H9 (cell line): ENCODE measurements around the gene SLC6A19. TPM values are rescaled to one million over a fixed set of nuclear protein-coding genes. Genes with fewer than 3 reads are reported as not detected.

Experiments used
- DNase-seq: peaks from one replicate; pipeline ENCODE4 v3.0.0-alpha.2; 2017
- H2AFZ ChIP-seq: one replicate; pipeline ENCODE4 v1.6.1; 2013; ENCODE audit warnings: mild to moderate bottlenecking, low read length, control low read depth, moderate library complexity
- H2AK5ac ChIP-seq: 2 replicates; pipeline ENCODE4 v1.6.1; 2013; ENCODE audit warnings: low read length, control low read depth, mixed read lengths; ENCODE audit not compliant: insufficient read length
- H2BK120ac ChIP-seq: one replicate; pipeline ENCODE4 v1.6.1; 2013; ENCODE audit warnings: low read depth, mild to moderate bottlenecking, low read length, control low read depth, inconsistent platforms; ENCODE audit not compliant: poor library complexity, severe bottlenecking
- H2BK12ac ChIP-seq: 2 replicates; pipeline ENCODE4 v1.6.1; 2013; ENCODE audit warnings: low read length, control low read depth, mixed read lengths, low read depth; ENCODE audit not compliant: insufficient read length
- H2BK15ac ChIP-seq: 2 replicates; pipeline ENCODE4 v1.6.1; 2013; ENCODE audit warnings: low read depth, low read length, control low read depth
- H2BK20ac ChIP-seq: one replicate; pipeline ENCODE4 v1.6.1; 2013; ENCODE audit warnings: low read depth, mild to moderate bottlenecking, low read length, control low read depth, inconsistent platforms; ENCODE audit not compliant: poor library complexity, severe bottlenecking
- H2BK5ac ChIP-seq: 2 replicates; pipeline ENCODE4 v1.6.1; 2013; ENCODE audit warnings: low read length, control low read depth, mixed read lengths; ENCODE audit not compliant: insufficient read length
- H3K14ac ChIP-seq: 2 replicates; pipeline ENCODE4 v1.6.1; 2013; ENCODE audit warnings: low read length, control low read depth; ENCODE audit not compliant: insufficient read depth
- H3K18ac ChIP-seq: 2 replicates; pipeline ENCODE4 v1.6.1; 2013; ENCODE audit warnings: low read depth, mild to moderate bottlenecking, mixed read lengths, low read length, control low read depth; ENCODE audit not compliant: insufficient read length
- H3K23ac ChIP-seq: 2 replicates; pipeline ENCODE4 v1.6.1; 2013; ENCODE audit warnings: low read length, control low read depth, mixed read lengths, low read depth; ENCODE audit not compliant: insufficient read length
- H3K23me2 ChIP-seq: 2 replicates; pipeline ENCODE4 v1.6.1; 2013; ENCODE audit warnings: low read depth, mild to moderate bottlenecking, mixed read lengths, low read length, control low read depth; ENCODE audit not compliant: insufficient read length, poor library complexity, severe bottlenecking
- H3K27ac ChIP-seq: 2 replicates; pipeline ENCODE4 v1.5.1; 2013; ENCODE audit warnings: low read length, control low read depth, mixed read lengths, low read depth; ENCODE audit not compliant: insufficient read length
- H3K27me3 ChIP-seq: 2 replicates; pipeline ENCODE4 v1.6.1; 2013; ENCODE audit warnings: low read length, control low read depth, inconsistent platforms; ENCODE audit not compliant: insufficient read depth
- H3K4ac ChIP-seq: 2 replicates; pipeline ENCODE4 v1.6.1; 2013; ENCODE audit warnings: low read depth, mild to moderate bottlenecking, control low read depth, inconsistent platforms, low read length, moderate library complexity
- H3K4me1 ChIP-seq: 2 replicates; pipeline ENCODE4 v1.6.1; 2013; ENCODE audit warnings: low read length, control low read depth, inconsistent platforms; ENCODE audit not compliant: insufficient read depth
- H3K4me2 ChIP-seq: 2 replicates; pipeline ENCODE4 v1.6.1; 2013; ENCODE audit warnings: low read length, control low read depth, mixed read lengths; ENCODE audit not compliant: insufficient read length, insufficient read depth
- H3K56ac ChIP-seq: 2 replicates; pipeline ENCODE4 v1.6.1; 2013; ENCODE audit warnings: low read depth, mild to moderate bottlenecking, mixed read lengths, low read length, control low read depth; ENCODE audit not compliant: insufficient read length
- H3K79me1 ChIP-seq: 2 replicates; pipeline ENCODE4 v1.6.1; 2013; ENCODE audit warnings: low read depth, mild to moderate bottlenecking, moderate library complexity, low read length, control low read depth, inconsistent platforms; ENCODE audit not compliant: insufficient read depth, poor library complexity, severe bottlenecking
- H3K79me2 ChIP-seq: 2 replicates; pipeline ENCODE4 v1.6.1; 2013; ENCODE audit warnings: low read length, control low read depth, inconsistent platforms; ENCODE audit not compliant: insufficient read depth
- H3K9ac ChIP-seq: 2 replicates; pipeline ENCODE4 v1.6.1; 2013; ENCODE audit warnings: low read length, control low read depth, mixed read lengths; ENCODE audit not compliant: insufficient read length; ENCODE audit errors: extremely low read depth
- H3K9me3 ChIP-seq: one replicate; pipeline ENCODE4 v1.6.1; 2013; ENCODE audit warnings: low read depth, low read length, inconsistent platforms; ENCODE audit not compliant: control insufficient read depth
- H3T11ph ChIP-seq: one replicate; pipeline ENCODE4 v1.6.1; 2013; ENCODE audit warnings: mild to moderate bottlenecking, low read length, control low read depth, inconsistent platforms
- H4K20me1 ChIP-seq: one replicate; pipeline ENCODE4 v1.6.1; 2013; ENCODE audit not compliant: control insufficient read depth, insufficient read length, insufficient read depth
- H4K5ac ChIP-seq: 2 replicates; pipeline ENCODE4 v1.6.1; 2013; ENCODE audit warnings: low read depth, mild to moderate bottlenecking, mixed read lengths, low read length, control low read depth; ENCODE audit not compliant: insufficient read length
- H4K8ac ChIP-seq: replicated peaks from 2 replicates; pipeline ENCODE4 v1.6.1; 2013; ENCODE audit warnings: low read length, control low read depth, mixed read lengths, low read depth; ENCODE audit not compliant: insufficient read length
- H4K91ac ChIP-seq: 2 replicates; pipeline ENCODE4 v1.6.1; 2013; ENCODE audit warnings: low read depth, mild to moderate bottlenecking, moderate library complexity, mixed read lengths, low read length, control low read depth; ENCODE audit not compliant: insufficient read length
- H3K27ac Mint-ChIP-seq, 3 experiments: 2 replicates in 2 of 3; 3 replicates in 1 of 3; pipeline ENCODE4 v1.8.0; 2020 to 2021; ENCODE audit warnings: mixed read lengths in 3 of 3, mild to moderate bottlenecking in 1 of 3, moderate library complexity in 1 of 3
- H3K27me3 Mint-ChIP-seq: 2 replicates; pipeline ENCODE4 v1.8.0; 2021; ENCODE audit warnings: low read depth, mild to moderate bottlenecking, moderate library complexity, mixed read lengths
- H3K36me3 Mint-ChIP-seq, 3 experiments: 2 replicates in 2 of 3; 3 replicates in 1 of 3; pipeline ENCODE4 v1.8.0; 2020 to 2021; ENCODE audit warnings: low read depth in 3 of 3, mixed read lengths in 3 of 3; ENCODE audit not compliant: insufficient read depth in 1 of 3
- H3K4me1 Mint-ChIP-seq, 2 experiments: 2 replicates each; pipeline ENCODE4 v1.8.0; 2020; ENCODE audit warnings: mixed read lengths in 2 of 2
- H3K4me3 Mint-ChIP-seq, 2 experiments: 2 replicates in 1 of 2; 3 replicates in 1 of 2; pipeline ENCODE4 v1.8.0; 2020 to 2021; ENCODE audit warnings: mild to moderate bottlenecking in 2 of 2, mixed read lengths in 2 of 2, moderate library complexity in 1 of 2
- H3K9me3 Mint-ChIP-seq, 2 experiments: 2 replicates in 1 of 2; 3 replicates in 1 of 2; pipeline ENCODE4 v1.8.0; 2020; ENCODE audit warnings: mild to moderate bottlenecking in 2 of 2, mixed read lengths in 2 of 2, moderate library complexity in 1 of 2
- WGBS: extraction: QIAGEN DNeasy Blood & Tissue Kit; methylation state at CpG from one replicate; pipeline ENCODE4 v1.1.7; 2013; ENCODE audit warnings: missing lambda C conversion rate, low lambda C conversion rate, mixed read lengths; ENCODE audit not compliant: insufficient read length; ENCODE audit errors: extremely low coverage; 5-methylcytosine and 5-hydroxymethylcytosine counted together
- total RNA-seq: library from RNA; stranded (reverse); gene quantifications from 2 replicates; pipeline ENCODE4 v1.2.1, GENCODE V29; 2021
- TF ChIP-seq, protein P1 (sequence below): fragments of 200-600 bp; sonication (generic); conservative IDR thresholded peaks from 3 replicates; pipeline ENCODE4 v1.8.0; 2021; ENCODE audit warnings: antibody characterized with exemption, mild to moderate bottlenecking

The SLC6A19 gene
- total RNA-seq, 1 experiment from 2014 or later: not detected

DNA sequence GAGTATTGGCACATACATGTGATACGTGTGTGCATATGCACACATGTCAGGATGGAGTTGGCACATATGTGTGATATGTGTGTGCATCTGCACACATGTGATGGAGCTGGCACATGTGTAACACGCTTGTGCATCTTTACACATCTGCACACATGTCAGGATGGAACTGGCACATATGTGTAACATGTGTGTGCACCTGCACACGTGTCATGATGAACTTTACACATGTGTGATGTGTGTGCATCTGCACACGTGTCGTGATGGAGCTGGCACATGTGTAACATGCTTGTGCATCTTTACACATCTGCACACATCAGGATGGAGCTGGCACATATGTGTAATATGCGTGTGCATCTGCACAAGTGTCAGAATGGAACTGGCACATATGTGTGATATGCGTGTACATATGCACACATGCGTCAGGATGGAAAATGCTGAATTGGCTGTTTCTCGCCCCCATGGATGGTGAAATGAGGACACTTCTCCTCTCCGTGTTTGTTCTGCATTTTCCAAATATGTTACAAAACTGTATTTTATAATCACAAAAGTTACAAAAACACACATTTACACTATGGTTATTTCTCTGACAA, 16.3 kb upstream of the SLC6A19 start:
- H3K9me3 ChIP-seq: no peaks in the 10 kb centered on the region
- no peak overlapping the region for H2BK120ac ChIP-seq
- H2BK5ac ChIP-seq: no peak overlapping the region
- no peak overlapping the region for H3T11ph ChIP-seq
- no peak overlapping the region for H4K91ac ChIP-seq
- H3K56ac ChIP-seq: no peak overlapping the region
- peaks cover 5% of the 10 kb centered on the region in 2 experiments; a peak in 2 of 4 replicates for H3K4me1 Mint-ChIP-seq
- no peak overlapping the region for H3K27ac Mint-ChIP-seq
- no peak overlapping the region for H2AK5ac ChIP-seq
- no peaks in the 10 kb centered on the region for H3K27me3 ChIP-seq
- no peak overlapping the region for H3K23ac ChIP-seq
- H2BK12ac ChIP-seq: no peak overlapping the region
- no peaks in the 10 kb centered on the region for H3K9me3 Mint-ChIP-seq
- TF ChIP-seq, protein P1, sequence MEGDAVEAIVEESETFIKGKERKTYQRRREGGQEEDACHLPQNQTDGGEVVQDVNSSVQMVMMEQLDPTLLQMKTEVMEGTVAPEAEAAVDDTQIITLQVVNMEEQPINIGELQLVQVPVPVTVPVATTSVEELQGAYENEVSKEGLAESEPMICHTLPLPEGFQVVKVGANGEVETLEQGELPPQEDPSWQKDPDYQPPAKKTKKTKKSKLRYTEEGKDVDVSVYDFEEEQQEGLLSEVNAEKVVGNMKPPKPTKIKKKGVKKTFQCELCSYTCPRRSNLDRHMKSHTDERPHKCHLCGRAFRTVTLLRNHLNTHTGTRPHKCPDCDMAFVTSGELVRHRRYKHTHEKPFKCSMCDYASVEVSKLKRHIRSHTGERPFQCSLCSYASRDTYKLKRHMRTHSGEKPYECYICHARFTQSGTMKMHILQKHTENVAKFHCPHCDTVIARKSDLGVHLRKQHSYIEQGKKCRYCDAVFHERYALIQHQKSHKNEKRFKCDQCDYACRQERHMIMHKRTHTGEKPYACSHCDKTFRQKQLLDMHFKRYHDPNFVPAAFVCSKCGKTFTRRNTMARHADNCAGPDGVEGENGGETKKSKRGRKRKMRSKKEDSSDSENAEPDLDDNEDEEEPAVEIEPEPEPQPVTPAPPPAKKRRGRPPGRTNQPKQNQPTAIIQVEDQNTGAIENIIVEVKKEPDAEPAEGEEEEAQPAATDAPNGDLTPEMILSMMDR: no peak
- H3K4me3 Mint-ChIP-seq: no peak overlapping the region
- no peak overlapping the region for H3K27ac ChIP-seq
- no peaks in the 10 kb centered on the region for H3K23me2 ChIP-seq
- no peak overlapping the region for H2BK15ac ChIP-seq
- no peaks in the 10 kb centered on the region for H3K4me1 ChIP-seq
- no peak overlapping the region for H4K8ac ChIP-seq
- H3K79me1 ChIP-seq: no peaks in the 10 kb centered on the region
- H3K27me3 Mint-ChIP-seq: peaks cover 3% of the 10 kb centered on the region; the same call in 1 of the 2 replicates
- H3K9ac ChIP-seq: no peak overlapping the region
- H3K36me3 Mint-ChIP-seq: no peaks in the 10 kb centered on the region
- no peak overlapping the region for H3K14ac ChIP-seq
- H3K79me2 ChIP-seq: no peaks in the 10 kb centered on the region
- no peak overlapping the region for H4K5ac ChIP-seq
- no peak overlapping the region for H2AFZ ChIP-seq
- WGBS: no CpG with 5 or more reads among the region's 10 CpGs
- H3K4ac ChIP-seq: no peak overlapping the region
- DNase-seq: no peak
- H4K20me1 ChIP-seq: no peaks in the 10 kb centered on the region
- H2BK20ac ChIP-seq: no peak overlapping the region
- no peak overlapping the region for H3K18ac ChIP-seq
- H3K4me2 ChIP-seq: no peak overlapping the region
